Measurements from ENCODE around the gene ERVFRD-1. TPM values are rescaled to one million over a fixed set of nuclear protein-coding genes. Genes with fewer than 3 reads are reported as not detected.

Gene ERVFRD-1
- total RNA-seq, 2 donors from 2014 or later: not detected

- Mint-ChIP-seq H3K4me3 (peak overlapping the region; percentile 48), H3K4me1 (peaks cover 21% of the 10 kb centered on the region), H3K27ac (no peak overlapping the region), H3K9me3 (no peaks in the 10 kb centered on the region), H3K27me3 (ENCODE audit: insufficient read depth) (peaks cover 8% of the 10 kb centered on the region), H3K36me3 (ENCODE audit: low read depth) (no peaks in the 10 kb centered on the region)
- H3K27ac ChIP-seq (ENCODE audit: low read depth, low read length): no peak overlapping the region
- DNase-seq: no peak
- no peaks in the 10 kb centered on the region for H3K36me3 ChIP-seq (ENCODE audit: control insufficient read depth, insufficient read depth, low read length)
- WGBS, 2 experiments (ENCODE audit: insufficient coverage in 1 of 2, insufficient read length in 1 of 2): 94 to 100% methylated on average over 6 of the region's 6 CpGs
- H3K9me3 ChIP-seq (ENCODE audit: control insufficient read depth, low read length): no peaks in the 10 kb centered on the region
- H3K9ac ChIP-seq (ENCODE audit: extremely low read depth, low read length, poor library complexity, severe bottlenecking): no peak overlapping the region
- no peak overlapping the region for H3K4me3 ChIP-seq (ENCODE audit: low read length)
- TF ChIP-seq CTCF (conservative IDR thresholded peaks at IDR 0.05): no peak
- peaks cover 3% of the 10 kb centered on the region for H3K4me1 ChIP-seq (ENCODE audit: control insufficient read depth, insufficient read depth, low read length)
- H3K27me3 ChIP-seq (ENCODE audit: control insufficient read depth, insufficient read depth, low read length, poor library complexity, severe bottlenecking): no peaks in the 10 kb centered on the region
These were observed 41.9 kb upstream of the ERVFRD-1 start for GRCh38 chr6:11153447-11153846.

- Histone ChIP-seq H3K9ac (ENCODE audit: extremely low read depth, low read length, poor library complexity, severe bottlenecking) (no peak overlapping the region), H3K27ac (ENCODE audit: low read depth, low read length) (no peak overlapping the region), H3K36me3 (ENCODE audit: control insufficient read depth, insufficient read depth, low read length) (no peaks in the 10 kb centered on the region), H3K4me1 (ENCODE audit: control insufficient read depth, insufficient read depth, low read length) (peaks cover 3% of the 10 kb centered on the region), H3K9me3 (ENCODE audit: control insufficient read depth, low read length) (no peaks in the 10 kb centered on the region), H3K27me3 (ENCODE audit: control insufficient read depth, insufficient read depth, low read length, poor library complexity, severe bottlenecking) (no peaks in the 10 kb centered on the region), H3K4me3 (ENCODE audit: low read length) (no peak overlapping the region)
- Mint-ChIP-seq H3K4me3 (no peak overlapping the region), H3K27me3 (ENCODE audit: insufficient read depth) (peaks cover 8% of the 10 kb centered on the region), H3K27ac (no peak overlapping the region), H3K4me1 (peaks cover 21% of the 10 kb centered on the region), H3K36me3 (ENCODE audit: low read depth) (no peaks in the 10 kb centered on the region), H3K9me3 (no peaks in the 10 kb centered on the region)
- no peak for TF ChIP-seq CTCF (conservative IDR thresholded peaks at IDR 0.05)
- no peak for DNase-seq
These were observed 41.1 kb upstream of the ERVFRD-1 start for GRCh38 chr6:11152581-11152980.

GRCh38 chr6:11151488-11151887 lies 40.0 kb upstream of the ERVFRD-1 start:
- Mint-ChIP-seq H3K9me3 (no peaks in the 10 kb centered on the region), H3K27ac (no peak overlapping the region), H3K36me3 (ENCODE audit: low read depth) (no peaks in the 10 kb centered on the region), H3K27me3 (ENCODE audit: insufficient read depth) (peaks cover 8% of the 10 kb centered on the region), H3K4me3 (no peak overlapping the region), H3K4me1 (peaks cover 25% of the 10 kb centered on the region)
- no peak for DNase-seq
- Histone ChIP-seq H3K9ac (ENCODE audit: extremely low read depth, low read length, poor library complexity, severe bottlenecking) (no peak overlapping the region), H3K36me3 (ENCODE audit: control insufficient read depth, insufficient read depth, low read length) (no peaks in the 10 kb centered on the region), H3K9me3 (ENCODE audit: control insufficient read depth, low read length) (no peaks in the 10 kb centered on the region), H3K4me3 (ENCODE audit: low read length) (no peak overlapping the region), H3K27me3 (ENCODE audit: control insufficient read depth, insufficient read depth, low read length, poor library complexity, severe bottlenecking) (no peaks in the 10 kb centered on the region), H3K27ac (ENCODE audit: low read depth, low read length) (no peak overlapping the region), H3K4me1 (ENCODE audit: control insufficient read depth, insufficient read depth, low read length) (peaks cover 3% of the 10 kb centered on the region)
- no peak for TF ChIP-seq CTCF (conservative IDR thresholded peaks at IDR 0.05)
- WGBS, 2 experiments (ENCODE audit: insufficient coverage in 1 of 2, insufficient read length in 1 of 2): 92 to 100% methylated on average over 1 of the region's 1 CpG
